ENCODE results near the gene VPS13D.

DNA sequence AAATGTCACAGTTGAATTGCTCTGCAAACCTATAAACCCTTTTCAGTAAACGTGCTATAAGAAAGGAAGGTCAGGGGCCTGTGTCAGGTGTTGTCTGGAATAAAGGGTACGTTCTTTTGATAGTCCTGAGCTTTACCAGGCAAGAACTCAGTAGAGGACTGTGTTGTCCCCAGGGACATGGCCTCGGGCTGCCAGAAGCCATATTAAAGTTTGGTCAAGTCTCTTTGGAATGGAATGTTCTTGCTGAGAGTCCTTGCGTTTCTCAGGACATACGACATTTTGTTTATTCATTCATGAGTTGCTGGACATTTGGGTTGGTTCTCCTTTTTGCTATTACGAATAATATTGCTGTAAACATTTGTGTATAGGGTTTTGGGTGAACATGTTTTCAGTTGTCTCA, 16.8 kb downstream of the VPS13D start:
- TF ChIP-seq JUNB (IDR thresholded peaks at IDR 0.05; ENCODE audit: unreplicated experiment) (no peak), CTCF (conservative IDR thresholded peaks at IDR 0.05; ENCODE audit: low read depth in 2 of 2) (no peak), EZH2 (IDR thresholded peaks at IDR 0.05; ENCODE audit: low read depth, unreplicated experiment) (no peak), REST (IDR thresholded peaks at IDR 0.05; ENCODE audit: unreplicated experiment) (no peak), ZNF114 (CRISPR knock-in tag; IDR thresholded peaks at IDR 0.05) (no peak), POLR2AphosphoS5 (IDR thresholded peaks at IDR 0.05; ENCODE audit: low read depth) (no peak), CREB1 (CRISPR knock-in tag; IDR thresholded peaks at IDR 0.05; ENCODE audit: low read depth) (no peak), EZH2phosphoT487 (IDR thresholded peaks at IDR 0.05; ENCODE audit: unreplicated experiment) (no peak), STAT1 (IDR thresholded peaks at IDR 0.05; ENCODE audit: unreplicated experiment) (no peak), NANOG (IDR thresholded peaks at IDR 0.05; ENCODE audit: borderline replicate concordance) (no peak), ZNF462 (CRISPR knock-in tag; IDR thresholded peaks at IDR 0.05) (no peak), ZNF331 (CRISPR knock-in tag; IDR thresholded peaks at IDR 0.05; ENCODE audit: low read depth) (no peak)
- TF ChIP-seq, protein P1, sequence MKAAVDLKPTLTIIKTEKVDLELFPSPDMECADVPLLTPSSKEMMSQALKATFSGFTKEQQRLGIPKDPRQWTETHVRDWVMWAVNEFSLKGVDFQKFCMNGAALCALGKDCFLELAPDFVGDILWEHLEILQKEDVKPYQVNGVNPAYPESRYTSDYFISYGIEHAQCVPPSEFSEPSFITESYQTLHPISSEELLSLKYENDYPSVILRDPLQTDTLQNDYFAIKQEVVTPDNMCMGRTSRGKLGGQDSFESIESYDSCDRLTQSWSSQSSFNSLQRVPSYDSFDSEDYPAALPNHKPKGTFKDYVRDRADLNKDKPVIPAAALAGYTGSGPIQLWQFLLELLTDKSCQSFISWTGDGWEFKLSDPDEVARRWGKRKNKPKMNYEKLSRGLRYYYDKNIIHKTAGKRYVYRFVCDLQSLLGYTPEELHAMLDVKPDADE (IDR thresholded peaks at IDR 0.05): no peak

Measured in GM23338 (cell line).